ENCODE measurements around the gene PCSK5.
"Not testable (repeated sequence)": the region's sequence is repeated elsewhere in the genome, so short reads cannot be mapped to it uniquely, and the experiment has no call there.

Gene PCSK5

GRCh38 chr9:76323490-76323889 lies 433.0 kb downstream of the PCSK5 start:
- DNase-seq: no peak

DNA sequence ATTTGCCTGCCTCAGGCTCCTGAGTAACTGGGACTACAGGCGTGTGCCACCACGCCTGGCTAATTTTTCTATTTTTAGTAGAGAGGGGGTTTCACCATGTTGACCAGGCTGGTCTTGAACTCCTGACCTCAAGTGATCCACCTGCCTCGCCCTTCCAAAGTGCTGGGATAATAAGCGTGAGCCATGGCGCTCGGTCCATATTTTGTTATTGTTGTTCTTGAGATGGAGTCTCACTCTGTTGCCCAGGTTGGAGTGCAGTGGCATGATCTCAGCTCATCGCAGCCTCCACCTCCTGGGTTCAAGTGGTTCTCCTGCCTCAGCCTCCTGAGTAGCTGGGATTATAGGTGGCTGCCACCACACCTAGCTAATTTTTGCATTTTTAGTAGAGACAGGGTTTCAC lies 433.6 kb downstream of the PCSK5 start:
- DNase-seq: not testable (repeated sequence)

GRCh38 chr9:76330034-76330433 lies 439.6 kb downstream of the PCSK5 start:
- DNase-seq: no peak

DNA sequence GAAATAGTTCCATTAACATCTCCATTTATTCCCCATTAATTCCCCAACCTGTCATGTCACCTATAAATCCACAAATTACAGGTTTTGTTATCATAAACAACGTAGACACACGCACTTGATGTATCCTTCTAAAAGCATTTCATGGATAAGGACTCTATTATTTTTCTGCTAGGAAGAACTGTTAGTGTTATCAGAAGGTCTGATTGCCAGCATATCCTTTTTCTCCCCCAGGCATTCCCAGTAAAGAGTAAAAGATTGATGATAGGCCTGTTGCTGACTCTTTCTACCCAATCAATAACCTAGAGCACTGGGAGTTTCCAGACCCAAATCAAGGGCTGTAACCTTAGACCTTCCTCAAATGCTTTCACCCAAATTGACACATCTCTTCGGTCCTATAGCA lies 442.9 kb downstream of the PCSK5 start:
- DNase-seq: no peak

GRCh38 chr9:76333964-76334363 lies 443.5 kb downstream of the PCSK5 start:
- no peak for DNase-seq

- DNase-seq: no peak
Observed at GRCh38 chr9:76336027-76336426, 445.6 kb downstream of the PCSK5 start.

DNA sequence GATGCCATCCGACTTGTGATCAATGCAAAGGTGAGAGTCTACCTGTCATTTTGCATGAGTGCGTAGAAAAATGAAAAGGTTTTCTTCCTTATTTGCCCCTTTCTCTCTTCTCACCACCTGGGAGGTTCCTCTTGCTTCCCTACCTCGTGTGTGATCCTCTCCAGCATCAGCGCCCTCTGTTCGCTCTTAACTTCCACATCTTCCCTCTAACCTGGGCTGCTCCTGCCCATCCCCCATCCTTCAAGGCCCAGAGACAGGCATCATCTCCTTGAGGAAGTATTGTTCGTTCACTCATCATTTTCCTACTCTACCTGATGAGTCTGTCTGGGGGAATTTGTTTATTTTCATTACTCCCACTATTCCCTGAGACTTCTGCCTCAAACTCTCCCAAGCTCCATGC lies 447.9 kb downstream of the PCSK5 start:
- DNase-seq: no peak

DNA sequence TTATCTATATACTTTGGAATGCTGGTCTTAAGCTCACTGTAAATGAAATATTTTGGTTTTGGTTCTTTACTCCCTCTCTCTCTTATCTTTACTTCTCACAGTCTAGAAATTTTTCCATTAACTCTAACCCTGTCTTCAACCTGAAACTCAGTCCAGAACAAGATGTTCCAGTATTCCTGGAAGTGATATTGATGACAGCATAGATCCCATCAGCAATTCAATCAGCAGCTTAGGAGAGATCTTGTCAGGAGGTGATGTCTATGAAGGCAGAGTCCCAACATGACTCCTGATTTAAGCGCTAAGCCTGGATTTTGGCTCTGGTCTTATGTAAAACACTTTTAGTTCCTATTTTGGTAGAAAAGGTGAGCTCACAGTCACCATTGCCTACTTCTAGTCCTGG lies 451.1 kb downstream of the PCSK5 start:
- DNase-seq: no peak

DNA sequence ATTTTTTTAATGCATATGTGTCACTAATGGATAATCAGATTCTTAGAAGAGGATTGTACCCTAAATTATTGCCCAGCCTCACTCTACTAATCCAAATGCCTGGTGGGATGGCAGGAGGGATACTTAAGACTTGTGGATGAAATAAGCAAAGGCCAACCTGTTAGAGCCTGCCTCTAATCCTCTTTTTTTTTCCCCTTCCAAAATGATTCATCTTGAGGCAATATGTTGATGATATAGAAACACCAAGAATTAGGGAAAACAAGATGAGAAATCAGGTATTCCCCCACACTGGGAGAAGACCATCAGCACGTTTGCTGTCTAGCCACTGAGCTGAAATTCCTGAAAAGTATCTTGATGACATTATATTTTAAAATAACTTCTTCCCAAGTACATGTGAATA lies 451.7 kb downstream of the PCSK5 start:
- no peak for DNase-seq

GRCh38 chr9:76342858-76343257 lies 452.4 kb downstream of the PCSK5 start:
- no peak for DNase-seq

DNA sequence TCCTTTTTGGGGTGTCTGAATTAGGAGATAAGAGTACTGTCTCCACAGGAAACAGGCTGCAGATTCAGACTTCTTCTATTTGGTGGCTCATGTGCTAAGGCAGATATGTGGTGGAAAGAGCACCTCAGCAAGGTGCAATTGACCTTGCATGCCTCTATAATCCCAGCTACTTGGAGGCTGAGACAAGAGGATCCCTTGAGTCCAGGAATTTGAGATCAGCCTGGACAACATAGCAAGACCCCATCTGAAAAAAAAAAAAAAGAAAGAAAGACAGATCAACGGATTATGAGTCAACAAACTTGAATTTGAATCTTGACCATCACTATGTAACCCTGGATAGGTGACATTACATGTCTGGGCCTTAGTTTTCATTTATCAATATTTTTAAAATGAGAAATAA lies 459.4 kb downstream of the PCSK5 start:
- no peak for DNase-seq

GRCh38 chr9:76351006-76351405 lies 460.5 kb downstream of the PCSK5 start:
- DNase-seq: no peak

GRCh38 chr9:76352026-76352620 lies 461.6 kb downstream of the PCSK5 start:
- DNase-seq: no peak

- no peak for DNase-seq
Observed at GRCh38 chr9:76353280-76353679, 462.8 kb downstream of the PCSK5 start.

- no peak for DNase-seq
Observed at GRCh38 chr9:76354221-76354620, 463.7 kb downstream of the PCSK5 start.

DNA sequence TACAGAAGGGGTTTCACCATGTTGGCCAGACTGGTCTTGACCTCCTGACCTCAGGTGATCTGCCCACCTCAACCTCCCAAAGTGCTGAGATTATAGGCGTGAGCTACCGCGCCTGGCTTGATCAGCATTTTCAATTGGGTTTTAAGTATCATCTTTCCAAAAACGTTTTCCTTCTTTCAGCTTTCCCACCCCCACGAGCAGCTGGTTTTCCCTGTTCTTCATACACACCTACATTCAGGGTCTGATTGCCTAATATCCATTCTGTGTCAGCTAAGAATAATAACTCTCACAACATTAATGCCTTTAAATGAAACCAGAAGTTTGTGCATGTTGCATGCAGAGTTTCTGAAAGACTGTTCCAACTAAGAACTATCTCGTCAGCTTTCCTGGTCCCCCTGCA lies 465.4 kb downstream of the PCSK5 start:
- no peak for DNase-seq

DNA sequence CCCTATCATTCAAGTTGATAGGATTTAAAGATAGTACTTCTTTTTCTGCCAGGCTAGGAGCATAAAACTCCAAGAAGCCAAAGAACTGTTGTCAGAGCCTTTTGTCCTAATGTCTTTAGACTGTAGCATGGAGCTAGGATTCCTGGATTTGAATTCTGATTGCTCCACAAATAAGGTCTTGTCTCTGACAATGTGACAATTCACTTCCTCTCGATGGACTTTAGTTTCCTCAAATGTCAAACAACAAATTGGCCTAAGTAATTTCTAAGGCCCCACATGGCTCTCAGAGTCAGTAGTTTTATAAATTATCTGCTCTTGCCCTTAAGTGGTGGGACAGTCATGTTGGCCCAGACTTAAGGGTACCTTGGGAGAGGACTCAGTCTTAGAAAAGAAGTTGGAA lies 467.1 kb downstream of the PCSK5 start:
- no peak for DNase-seq

DNA sequence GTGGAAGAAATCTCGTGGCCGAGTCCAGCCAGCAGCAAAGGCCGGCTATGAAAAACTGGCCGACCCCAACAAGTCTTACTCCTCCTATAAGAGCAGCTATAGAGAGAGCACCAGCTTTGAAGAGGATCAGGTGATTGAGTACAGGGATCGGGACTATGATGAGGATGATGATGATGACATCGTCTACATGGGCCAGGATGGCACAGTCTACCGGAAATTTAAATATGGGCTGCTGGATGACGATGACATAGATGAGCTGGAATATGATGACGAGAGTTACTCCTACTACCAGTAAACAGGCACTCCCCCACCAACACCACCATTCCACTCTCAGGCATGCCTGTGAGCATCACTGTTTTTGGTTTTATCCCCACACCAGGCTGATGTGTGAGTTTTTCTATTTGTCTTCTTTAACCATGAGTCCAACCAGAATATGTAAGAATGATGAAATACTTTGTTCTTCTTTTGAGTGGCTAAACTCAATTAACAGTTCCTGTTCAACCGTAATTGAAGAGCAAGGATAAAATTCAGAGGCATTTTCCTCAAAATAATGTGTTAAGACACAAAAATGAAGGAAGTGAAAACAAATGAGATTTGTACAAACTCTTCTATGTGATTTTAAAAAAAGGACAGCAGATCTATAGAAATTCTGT lies 468.3 kb downstream of the PCSK5 start:
- no peak for DNase-seq

- DNase-seq: no peak
Observed at GRCh38 chr9:76359365-76359764, 468.9 kb downstream of the PCSK5 start.

DNA sequence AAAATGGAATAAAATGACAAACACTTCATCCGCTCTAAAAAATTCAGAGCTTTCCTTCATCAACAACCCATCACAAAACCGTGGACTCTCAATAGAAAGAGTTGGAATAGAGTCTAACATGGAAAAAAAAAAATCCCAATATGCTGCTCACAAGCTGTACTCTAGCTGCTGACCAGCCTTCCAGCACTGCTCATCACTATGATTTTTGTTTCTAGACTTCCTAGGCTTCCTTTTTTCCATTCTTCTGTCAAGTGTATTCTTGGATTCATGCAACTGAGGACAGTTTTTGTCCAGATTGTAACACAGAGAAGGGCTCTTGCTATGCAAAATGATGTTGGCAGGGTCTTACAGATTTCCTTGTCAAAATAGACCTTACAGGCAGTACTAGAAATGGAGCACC lies 469.3 kb downstream of the PCSK5 start:
- no peak for DNase-seq

- DNase-seq: not testable (repeated sequence)
Observed at GRCh38 chr9:76362332-76363031, 472.0 kb downstream of the PCSK5 start.

DNA sequence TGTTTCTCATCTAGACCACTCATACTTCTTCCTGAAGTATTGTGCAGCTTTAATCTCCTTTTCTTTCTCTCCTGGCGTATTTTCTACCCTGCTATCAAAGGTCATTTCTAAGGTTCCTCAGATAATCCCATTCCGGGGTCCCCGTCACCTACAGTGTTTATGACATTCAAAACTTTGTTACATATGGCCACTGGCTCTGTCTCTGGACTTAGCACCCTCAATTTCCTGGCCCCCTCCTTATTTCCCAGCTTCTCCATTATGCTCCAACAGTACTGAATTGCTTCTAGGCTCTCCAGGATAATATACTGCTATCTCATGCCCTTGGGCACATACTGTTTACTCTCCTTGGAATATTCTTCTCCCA lies 472.5 kb downstream of the PCSK5 start:
- DNase-seq: no peak

DNA sequence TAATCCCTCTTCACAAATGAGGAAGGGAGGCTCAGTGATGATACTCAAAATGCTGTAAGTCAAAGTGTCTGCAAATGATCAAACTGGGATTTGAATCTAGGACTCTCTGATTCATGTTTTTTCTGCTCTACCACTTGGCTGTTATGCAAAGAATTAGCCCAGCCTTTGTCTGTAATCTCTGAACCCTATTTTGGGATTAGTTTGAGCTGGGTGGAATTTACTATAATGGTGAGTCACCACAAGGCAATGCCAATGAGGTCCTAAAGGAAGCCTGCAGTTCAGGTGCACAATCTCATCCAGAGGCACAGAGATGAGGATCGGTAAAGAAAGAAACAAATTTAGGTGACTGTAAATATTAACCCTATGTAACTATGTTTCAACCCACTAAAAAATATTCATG lies 474.6 kb downstream of the PCSK5 start:
- DNase-seq: no peak

GRCh38 chr9:76366275-76366674 lies 475.8 kb downstream of the PCSK5 start:
- DNase-seq: no peak

GRCh38 chr9:76369583-76369982 lies 479.1 kb downstream of the PCSK5 start:
- no peak for DNase-seq
